ENCODE measurements around the gene SCG2. TPM values are rescaled to one million over a fixed set of nuclear protein-coding genes. Genes with fewer than 3 reads are reported as not detected.

Gene SCG2
- total and polyA plus RNA-seq, 2 of the 4 experiments (the other 2 are of a cell fraction) = 0.36 to 0.46 TPM

- Histone ChIP-seq H2BK120ac (ENCODE audit: low read depth, low read length) (no peak overlapping the region), H3K4ac (ENCODE audit: low read depth, low read length) (no peak overlapping the region), H3K56ac (ENCODE audit: extremely low read depth, insufficient read depth, low read length) (no peak overlapping the region), H3K27ac (ENCODE audit: insufficient read depth, low read length) (no peak overlapping the region), H3K4me1 (ENCODE audit: control insufficient read depth, insufficient read depth, low read length) (peaks cover 3% of the 10 kb centered on the region), H3K18ac (ENCODE audit: low read depth, low read length) (no peak overlapping the region), H4K8ac (ENCODE audit: low read depth in 2 of 2, low read length in 2 of 2) (no peak overlapping the region), H3K9me3 (ENCODE audit: control insufficient read depth, insufficient read depth, low read length) (no peaks in the 10 kb centered on the region), H2BK20ac (ENCODE audit: low read depth, low read length) (no peak overlapping the region), H3K4me2 (ENCODE audit: low read depth, low read length) (peak overlapping the region; percentile 35; the same call in 1 of the 2 replicates), H2AK5ac (ENCODE audit: low read depth, low read length) (no peak overlapping the region), H3K23ac (ENCODE audit: low read depth, low read length) (no peak overlapping the region), H4K20me1 (ENCODE audit: insufficient read depth, low read length) (no peaks in the 10 kb centered on the region), H4K91ac (ENCODE audit: insufficient read depth, low read depth, low read length) (no peak overlapping the region), H3K27me3 (ENCODE audit: control insufficient read depth, insufficient read depth, low read length) (no peaks in the 10 kb centered on the region), H4K5ac (ENCODE audit: low read depth, low read length) (no peak overlapping the region), H3K36me3 (ENCODE audit: control insufficient read depth, insufficient read depth, low read length) (no peaks in the 10 kb centered on the region), H3K4me3 (ENCODE audit: insufficient read depth, low read depth, low read length) (no peak overlapping the region), H2AK9ac (replicated peaks; ENCODE audit: low read depth, low read length, poor library complexity) (no peak overlapping the region), H2AFZ (replicated peaks; ENCODE audit: low read length, poor library complexity) (no peak overlapping the region), H3K14ac (replicated peaks; ENCODE audit: low read depth, low read length) (no peak overlapping the region), H3K9me1 (ENCODE audit: insufficient read depth, low read length) (0 out of 2 replicates have a peak, but pooled peaks cover 3% of the 10 kb centered on the region), H3K79me1 (ENCODE audit: low read depth in 1 of 2, low read length in 2 of 2) (no peaks in the 10 kb centered on the region), H2BK15ac (ENCODE audit: low read depth, low read length) (no peak overlapping the region), H2BK5ac (ENCODE audit: low read depth, low read length, poor library complexity, severe bottlenecking) (no peak overlapping the region), H3K9ac (ENCODE audit: low read depth, low read length) (no peak overlapping the region)
- DNase-seq (peak; percentile 24), ATAC-seq (ENCODE audit: low read depth) (peak; percentile 87)
- intact Hi-C loops (cut with micrococcal nuclease) = no loop called here
- ChIA-PET POLR2A (ENCODE audit: unreplicated experiment) (no interaction called here), CTCF (no interaction called here)
- BruUV-seq (replicated peaks) = no TSS peak
- no CpG with 5 or more reads among the region's 4 CpGs for WGBS, 2 experiments (ENCODE audit: extremely low coverage in 2 of 2, insufficient read length in 1 of 2)
- dilution Hi-C loops (cut with HindIII; ENCODE audit: low sequenced_read_pairs, unreplicated experiment) = no loop called here
- TF ChIP-seq POLR2A (IDR thresholded peaks at IDR 0.05; ENCODE audit: low read depth, low read length) = no peak
- in situ Hi-C loops (cut with MboI; ENCODE audit: low sequenced_read_pairs) = no loop called here
Measured at GRCh38 chr2:223643309-223643708, 41.1 kb upstream of the SCG2 start.

All from IMR-90 (cell line).